GM23338 (cell line): Measurements from ENCODE around the gene ROBO1. TPM values are rescaled to one million over a fixed set of nuclear protein-coding genes. Genes with fewer than 3 reads are reported as not detected.

Experiments used
- ATAC-seq: fragments of 200-7000 bp; cut with Tn5 transposase; 3 replicates; pipeline ENCODE4 v1.9.1; 2020
- DNase-seq: peaks from one replicate; pipeline ENCODE4 v3.0.0-alpha.2; 2015; ENCODE audit warnings: low spot score
- H2AFZ ChIP-seq: fragments of 200-600 bp; sonication (generic); 2 replicates; pipeline ENCODE4 v1.8.0; 2016; ENCODE audit warnings: antibody characterized with exemption, mild to moderate bottlenecking, moderate library complexity
- H3F3A ChIP-seq: fragments of 200-600 bp; sonication (generic); replicated peaks from 2 replicates; pipeline ENCODE4 v1.8.0; 2017; ENCODE audit warnings: antibody characterized with exemption, mixed run types, low read depth
- H3K27ac ChIP-seq: fragments of 200-600 bp; sonication (generic); 2 replicates; pipeline ENCODE4 v1.6.1; 2016; ENCODE audit warnings: low read depth
- H3K27me3 ChIP-seq: fragments of 200-600 bp; sonication (generic); 2 replicates; pipeline ENCODE4 v1.8.0; 2016; ENCODE audit warnings: mild to moderate bottlenecking, mixed run types, moderate library complexity; ENCODE audit not compliant: insufficient read depth
- H3K36me3 ChIP-seq: fragments of 200-600 bp; sonication (generic); 2 replicates; pipeline ENCODE4 v1.8.0; 2016; ENCODE audit warnings: mild to moderate bottlenecking; ENCODE audit not compliant: insufficient read depth
- H3K4me1 ChIP-seq: fragments of 200-600 bp; sonication (generic); 2 replicates; pipeline ENCODE4 v1.8.0; 2016; ENCODE audit warnings: mild to moderate bottlenecking, moderate library complexity; ENCODE audit not compliant: insufficient read depth
- H3K4me2 ChIP-seq: fragments of 200-600 bp; sonication (generic); 2 replicates; pipeline ENCODE4 v1.7.1; 2017; ENCODE audit warnings: mixed run types
- H3K4me3 ChIP-seq: fragments of 200-600 bp; sonication (generic); 2 replicates; pipeline ENCODE4 v1.6.1; 2016; ENCODE audit warnings: mixed run types
- H3K79me2 ChIP-seq: fragments of 200-600 bp; sonication (generic); replicated peaks from 2 replicates; pipeline ENCODE4 v1.8.0; 2017; ENCODE audit warnings: mild to moderate bottlenecking; ENCODE audit not compliant: insufficient read depth
- H3K9me2 ChIP-seq: fragments of 200-600 bp; sonication (generic); 2 replicates; pipeline ENCODE4 v1.8.0; 2017; ENCODE audit not compliant: insufficient read depth
- H4K20me1 ChIP-seq: fragments of 200-600 bp; sonication (generic); replicated peaks from 2 replicates; pipeline ENCODE4 v1.8.0; 2017; ENCODE audit warnings: mild to moderate bottlenecking; ENCODE audit not compliant: insufficient read depth
- H3K27ac Mint-ChIP-seq: 2 replicates; pipeline ENCODE4 v1.8.0; 2020; ENCODE audit warnings: inconsistent platforms, mild to moderate bottlenecking, moderate library complexity, mixed read lengths
- H3K27me3 Mint-ChIP-seq: 3 replicates; pipeline ENCODE4 v1.8.0; 2022; ENCODE audit warnings: low read depth, mild to moderate bottlenecking, moderate library complexity, mixed read lengths, inconsistent platforms; ENCODE audit not compliant: insufficient read depth, poor library complexity
- H3K36me3 Mint-ChIP-seq: 3 replicates; pipeline ENCODE4 v1.8.0; 2021; ENCODE audit warnings: low read depth, mild to moderate bottlenecking, inconsistent platforms, moderate library complexity, mixed read lengths
- H3K4me1 Mint-ChIP-seq: 3 replicates; pipeline ENCODE4 v1.8.0; 2020; ENCODE audit warnings: mild to moderate bottlenecking, inconsistent platforms, mixed read lengths
- H3K4me3 Mint-ChIP-seq: 3 replicates; pipeline ENCODE4 v1.8.0; 2021; ENCODE audit warnings: moderate library complexity, mild to moderate bottlenecking, inconsistent platforms, mixed read lengths
- H3K9me3 Mint-ChIP-seq: 3 replicates; pipeline ENCODE4 v1.8.0; 2020; ENCODE audit warnings: moderate library complexity, mild to moderate bottlenecking, inconsistent platforms, mixed read lengths
- CREB1 ChIP-seq: fragments of 250-450 bp; sonication (Bioruptor Pico); IDR thresholded peaks from 2 replicates; pipeline ENCODE4 v1.5.0; 2020; ENCODE audit warnings: low read depth, mild to moderate bottlenecking, moderate library complexity
- EZH2 ChIP-seq: fragments of 200-600 bp; sonication (generic); IDR thresholded peaks from one replicate; pipeline ENCODE4 v1.8.0; 2017; ENCODE audit warnings: antibody characterized with exemption, mild to moderate bottlenecking, low read depth; ENCODE audit not compliant: unreplicated experiment
- EZH2phosphoT487 ChIP-seq: fragments of 200-600 bp; sonication (generic); IDR thresholded peaks from one replicate; pipeline ENCODE4 v1.8.1; 2018; ENCODE audit warnings: antibody characterized with exemption; ENCODE audit not compliant: unreplicated experiment
- JUNB ChIP-seq: IDR thresholded peaks from one replicate; pipeline ENCODE4 v1.6.1; 2016; ENCODE audit warnings: antibody characterized with exemption; ENCODE audit not compliant: unreplicated experiment
- POLR2AphosphoS5 ChIP-seq: IDR thresholded peaks from 2 replicates; pipeline ENCODE4 v1.6.1; 2016; ENCODE audit warnings: antibody characterized with exemption, low read depth
- REST ChIP-seq: IDR thresholded peaks from one replicate; pipeline ENCODE4 v1.6.1; 2018; ENCODE audit warnings: antibody characterized with exemption; ENCODE audit not compliant: unreplicated experiment
- STAT1 ChIP-seq: IDR thresholded peaks from one replicate; pipeline ENCODE4 v1.6.1; 2016; ENCODE audit warnings: antibody characterized with exemption; ENCODE audit not compliant: unreplicated experiment
- ZNF114 ChIP-seq: fragments of 250-450 bp; sonication (Bioruptor Pico); IDR thresholded peaks from 2 replicates; pipeline ENCODE4 v1.5.0; 2020; ENCODE audit warnings: mild to moderate bottlenecking, moderate library complexity
- ZNF462 ChIP-seq: fragments of 250-450 bp; sonication (Bioruptor Pico); IDR thresholded peaks from 2 replicates; pipeline ENCODE4 v1.5.0; 2020; ENCODE audit warnings: mild to moderate bottlenecking, moderate library complexity
- polyA plus RNA-seq: library from polyadenylated mRNA; unstranded; fragments of >200 nt; fragmentation: Nextera tagmentation; extraction: Ambion mirVana; gene quantifications from 2 replicates; pipeline ENCODE4 v1.2.1, GENCODE V29; 2016
- total RNA-seq: library from RNA; depleted of rRNA; stranded (reverse); fragments of >200 nt; shearing (Covaris generic); gene quantifications from 2 replicates; pipeline ENCODE4 v1.2.3, GENCODE V29; 2014
- TF ChIP-seq, protein P1 (sequence below): IDR thresholded peaks from 2 replicates; pipeline ENCODE4 v1.6.1; 2016; ENCODE audit warnings: antibody characterized with exemption

The ROBO1 gene
- total and polyA plus RNA-seq, 2 experiments from 2014 or later = 19.2 to 78.3 TPM

DNA sequence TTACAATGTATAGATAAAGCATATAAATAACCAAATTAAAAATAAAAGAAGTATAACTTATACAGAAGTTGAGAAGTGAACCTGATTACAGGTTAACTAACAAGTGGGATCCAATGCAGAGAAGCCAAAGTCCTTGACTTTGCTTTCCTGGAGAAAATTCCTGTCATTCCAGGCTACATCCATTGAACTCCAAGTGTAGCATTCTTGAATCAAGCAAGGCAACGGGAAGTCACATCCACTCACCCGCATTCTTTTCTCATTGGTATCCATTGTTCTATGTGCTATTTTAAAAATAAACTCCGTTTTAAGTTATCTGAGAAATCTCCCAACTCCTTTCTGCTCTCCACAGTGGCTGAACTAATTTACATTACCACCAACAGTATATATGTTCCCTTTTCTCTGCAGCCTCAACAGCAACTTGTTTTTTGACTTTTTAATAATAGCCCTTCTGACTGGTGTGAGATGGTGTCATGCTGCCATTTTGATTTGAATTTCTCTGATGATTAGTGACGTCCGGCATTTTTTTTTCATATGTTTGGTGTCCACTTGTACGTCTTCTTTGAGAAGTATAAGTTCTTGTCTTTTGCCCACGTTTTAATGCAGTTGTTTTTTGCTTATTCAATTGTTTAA, 534.3 kb downstream of the ROBO1 start (continued):
- TF ChIP-seq ZNF462 (CRISPR knock-in tag) (peak; percentile 50), ZNF114 (peak; percentile 54; the same call in 1 of the 2 replicates), REST (no peak)

DNA sequence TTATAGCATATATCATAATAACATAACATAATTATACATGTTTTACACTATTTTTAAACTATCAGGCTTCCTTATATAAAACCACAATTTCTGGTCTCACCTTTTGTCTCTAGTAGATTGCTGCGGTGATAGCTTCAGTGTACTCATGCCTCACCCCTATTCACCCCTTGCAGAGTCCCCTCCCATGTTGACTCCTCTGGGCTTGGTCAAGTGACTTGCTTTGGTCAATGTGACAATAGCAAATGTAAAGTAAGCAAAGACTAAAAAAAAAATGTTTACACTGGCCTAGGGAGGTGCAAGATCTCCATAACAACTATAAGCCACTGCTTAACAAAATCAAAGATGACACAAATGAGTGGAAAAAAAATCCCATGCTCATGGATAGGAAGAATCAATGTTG, 537.5 kb downstream of the ROBO1 start:
- Mint-ChIP-seq H3K4me3 (no peak overlapping the region), H3K27me3 (peaks cover 2% of the 10 kb centered on the region), H3K36me3 (peaks cover 17% of the 10 kb centered on the region; the same call in 2 of the 3 replicates), H3K4me1 (peaks cover 10% of the 10 kb centered on the region), H3K27ac (no peak overlapping the region), H3K9me3 (peaks cover 4% of the 10 kb centered on the region; the same call in 2 of the 3 replicates)
- H3K27me3 ChIP-seq = no peaks in the 10 kb centered on the region
- H3K79me2 ChIP-seq = no peaks in the 10 kb centered on the region
- no peak overlapping the region for H3K4me2 ChIP-seq
- DNase-seq (no peak), ATAC-seq (no peak)
- H3K4me3 ChIP-seq = no peak overlapping the region
- H3K27ac ChIP-seq = no peak overlapping the region
- H2AFZ ChIP-seq = no peak overlapping the region
- peaks cover 4% of the 10 kb centered on the region; the same call in 1 of the 2 replicates for H3K4me1 ChIP-seq
- H4K20me1 ChIP-seq = no peaks in the 10 kb centered on the region
- H3K36me3 ChIP-seq = no peaks in the 10 kb centered on the region
- H3K9me2 ChIP-seq = no peaks in the 10 kb centered on the region
- H3F3A ChIP-seq = no peaks in the 10 kb centered on the region
- TF ChIP-seq REST (no peak), ZNF114 (no peak), EZH2phosphoT487 (no peak), CREB1 (CRISPR knock-in tag) (no peak), JUNB (no peak), EZH2 (no peak), POLR2AphosphoS5 (no peak), STAT1 (no peak)
- TF ChIP-seq, protein P1, sequence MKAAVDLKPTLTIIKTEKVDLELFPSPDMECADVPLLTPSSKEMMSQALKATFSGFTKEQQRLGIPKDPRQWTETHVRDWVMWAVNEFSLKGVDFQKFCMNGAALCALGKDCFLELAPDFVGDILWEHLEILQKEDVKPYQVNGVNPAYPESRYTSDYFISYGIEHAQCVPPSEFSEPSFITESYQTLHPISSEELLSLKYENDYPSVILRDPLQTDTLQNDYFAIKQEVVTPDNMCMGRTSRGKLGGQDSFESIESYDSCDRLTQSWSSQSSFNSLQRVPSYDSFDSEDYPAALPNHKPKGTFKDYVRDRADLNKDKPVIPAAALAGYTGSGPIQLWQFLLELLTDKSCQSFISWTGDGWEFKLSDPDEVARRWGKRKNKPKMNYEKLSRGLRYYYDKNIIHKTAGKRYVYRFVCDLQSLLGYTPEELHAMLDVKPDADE = no peak
